NCI-H226 (cell line): ENCODE results near the gene GLTP.
"Not testable (repeated sequence)": the region's sequence is repeated elsewhere in the genome, so short reads cannot be mapped to it uniquely, and the experiment has no call there.

Experiments used
- DNase-seq: peaks from one replicate; pipeline ENCODE4 v3.0.0-alpha.2; 2015

GLTP gene, protein sequence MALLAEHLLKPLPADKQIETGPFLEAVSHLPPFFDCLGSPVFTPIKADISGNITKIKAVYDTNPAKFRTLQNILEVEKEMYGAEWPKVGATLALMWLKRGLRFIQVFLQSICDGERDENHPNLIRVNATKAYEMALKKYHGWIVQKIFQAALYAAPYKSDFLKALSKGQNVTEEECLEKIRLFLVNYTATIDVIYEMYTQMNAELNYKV

DNA sequence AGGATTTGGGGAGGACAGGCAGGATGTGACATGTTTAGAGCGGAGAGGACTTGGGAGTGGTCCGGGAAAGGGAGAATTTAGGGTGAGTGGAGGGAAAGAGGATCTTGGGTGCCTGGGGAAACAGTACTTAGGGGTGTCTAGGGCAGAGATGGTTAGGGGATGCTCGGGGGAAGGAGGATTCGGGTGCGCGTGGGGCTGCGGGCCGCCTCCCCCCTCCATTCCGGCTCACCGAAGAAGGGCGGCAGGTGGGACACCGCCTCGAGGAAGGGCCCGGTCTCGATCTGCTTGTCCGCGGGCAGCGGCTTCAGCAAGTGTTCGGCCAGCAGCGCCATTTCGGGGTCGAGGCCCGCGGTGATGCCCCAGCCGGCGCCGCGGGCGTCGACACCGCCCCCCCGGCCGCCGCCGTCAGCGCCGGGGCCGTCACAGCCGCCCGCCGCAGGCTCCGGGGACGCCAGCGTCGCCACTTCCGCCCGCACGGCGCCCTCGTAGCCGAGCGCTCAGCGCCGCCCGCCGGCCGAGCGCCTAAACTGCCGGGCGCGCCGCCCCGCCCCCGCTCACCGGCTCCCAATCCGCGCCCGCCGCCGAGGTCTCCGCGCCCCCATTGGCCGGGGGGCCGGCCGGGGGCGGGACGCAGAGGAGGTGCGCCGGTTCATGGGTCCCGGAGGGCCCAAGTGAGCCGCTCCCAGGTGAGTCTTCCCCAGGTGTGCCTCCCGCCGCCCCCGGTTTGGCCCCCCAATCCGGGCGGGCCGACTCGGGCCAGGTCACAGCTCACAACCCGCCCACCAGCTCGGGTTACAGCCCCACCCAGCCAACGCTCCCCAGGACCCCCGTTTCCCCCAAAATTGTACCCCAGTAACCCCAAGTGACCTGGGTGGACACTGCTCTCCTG, at the start of gene GLTP:
GLTP (minus strand) TSS at position 499 of the 889 bp plus-strand sequence; CDS start at position 332, 167 bp downstream.
- peak; percentile 72 for DNase-seq

DNA sequence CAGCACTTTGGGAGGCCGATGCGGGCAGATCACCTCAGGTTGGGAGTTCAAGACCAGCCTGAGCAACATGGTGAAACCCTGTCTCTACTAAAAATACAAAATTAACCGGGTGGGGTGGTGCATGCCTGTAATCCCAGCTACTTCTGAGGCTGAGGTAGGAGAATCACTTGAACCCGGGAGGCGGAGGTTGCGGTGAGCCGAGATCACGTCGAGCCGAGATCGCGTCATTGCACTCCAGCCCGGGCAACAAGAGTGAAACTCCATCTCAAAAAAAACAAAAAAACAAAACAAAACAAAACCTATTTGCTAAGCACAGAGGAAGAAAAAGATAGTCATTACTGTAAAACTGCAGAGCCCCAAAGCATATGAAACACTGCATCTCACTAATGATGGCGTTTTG, 49.0 kb upstream of the GLTP start:
- DNase-seq, result not testable (repeated sequence)

DNA sequence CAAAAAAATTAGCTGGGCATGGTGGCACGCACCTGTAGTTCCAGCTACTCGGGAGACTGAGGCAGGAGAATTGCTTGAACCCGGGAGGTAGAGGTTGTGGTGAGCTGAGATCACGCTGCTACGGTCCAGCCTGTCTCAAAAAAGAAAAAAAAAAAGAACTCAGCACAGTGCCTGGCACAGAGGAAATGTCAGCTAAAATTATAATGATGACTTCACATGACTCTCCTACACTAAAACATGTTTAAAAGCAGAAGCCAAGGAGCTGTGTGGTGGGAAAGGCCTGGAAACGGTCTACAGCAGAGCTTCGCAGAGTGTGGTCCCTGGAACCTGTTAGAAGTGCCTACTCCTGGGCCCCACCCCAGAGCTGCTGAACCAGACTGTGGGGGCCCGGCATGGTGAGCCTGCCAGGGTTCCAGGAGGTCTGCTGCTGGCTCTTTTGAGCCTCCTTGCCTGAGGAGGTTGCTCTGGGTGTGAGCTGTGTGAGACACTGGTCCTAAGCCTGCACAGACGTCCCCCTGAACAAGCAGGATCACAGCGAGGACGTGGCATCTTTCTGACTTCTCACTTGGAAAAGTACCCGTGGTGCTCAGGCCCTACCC, 47.8 kb upstream of the GLTP start:
- DNase-seq, result no peak

DNA sequence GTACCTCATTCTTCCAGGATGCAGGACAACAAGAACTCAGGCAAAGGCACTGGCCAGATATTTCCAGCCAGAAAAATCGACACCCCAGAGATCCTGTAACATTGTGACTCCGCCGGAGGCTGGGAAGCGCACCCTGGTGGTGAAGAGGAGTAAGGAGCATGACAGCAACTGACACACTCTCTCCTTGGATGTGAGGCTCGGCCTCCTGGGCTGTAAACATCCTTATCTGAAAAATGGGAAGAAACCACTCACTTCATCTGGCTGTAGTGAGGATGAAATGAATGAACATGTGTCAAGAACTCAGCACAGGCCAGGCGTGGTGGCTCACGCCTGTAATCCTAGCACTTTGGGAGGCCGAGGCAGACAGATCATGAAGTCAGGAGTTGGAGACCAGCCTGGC, 47.3 kb upstream of the GLTP start:
- no peak for DNase-seq

DNA sequence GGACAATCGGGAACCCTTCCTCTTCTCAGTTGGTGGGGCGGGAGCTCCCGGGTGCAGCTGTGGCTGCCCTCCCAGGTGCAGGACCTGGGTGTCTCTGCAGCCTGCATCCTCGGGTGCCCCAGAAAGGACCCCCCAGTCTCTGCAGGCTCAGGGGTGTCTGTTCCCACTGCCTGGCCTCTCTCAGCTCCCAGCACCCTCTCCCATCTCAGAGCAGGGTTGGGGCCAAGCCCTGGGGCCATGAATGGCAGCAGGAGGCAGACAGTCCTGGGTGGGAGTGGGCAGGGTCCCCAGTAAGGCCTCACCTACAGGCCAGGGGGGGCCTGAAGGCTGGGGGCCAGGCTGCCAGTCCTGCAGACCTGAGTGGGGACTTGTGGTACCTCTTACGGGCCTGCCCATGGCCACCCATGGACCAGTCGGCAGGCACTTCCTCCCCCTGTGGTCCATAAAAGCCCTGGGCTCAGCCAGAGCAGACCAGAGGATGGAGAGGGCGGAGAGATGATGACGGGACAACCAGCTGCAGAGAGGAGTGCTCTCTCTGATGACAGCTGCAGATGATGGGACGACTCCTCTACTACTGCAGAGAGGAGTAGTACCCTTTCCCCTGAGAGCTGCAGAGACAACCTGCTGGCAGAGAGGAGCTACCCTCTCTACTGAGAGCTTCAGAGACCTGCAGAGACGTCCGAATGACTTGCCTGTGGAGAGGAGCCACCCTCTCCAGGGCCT, 46.3 kb upstream of the GLTP start:
- DNase-seq, result no peak

DNA sequence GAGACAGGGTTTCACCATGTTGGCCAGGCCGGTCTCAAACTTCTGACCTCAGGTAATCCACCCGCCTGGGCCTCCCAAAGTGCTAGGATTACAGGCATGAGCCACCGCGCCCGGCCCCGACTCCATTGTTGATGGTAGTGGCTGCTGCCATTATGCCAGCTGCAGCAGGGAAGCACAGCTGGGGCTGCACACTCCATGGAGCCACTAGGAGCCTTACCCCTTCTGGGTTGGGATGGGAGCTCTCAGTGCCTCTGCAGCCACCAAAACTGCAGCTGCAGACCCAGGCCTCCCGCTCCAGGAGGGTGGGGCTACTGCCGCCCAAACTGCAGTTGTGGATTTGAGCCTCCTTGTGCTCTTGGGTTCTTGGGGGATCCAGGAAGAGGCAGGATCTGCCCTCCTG, 45.7 kb upstream of the GLTP start:
- DNase-seq, result no peak

DNA sequence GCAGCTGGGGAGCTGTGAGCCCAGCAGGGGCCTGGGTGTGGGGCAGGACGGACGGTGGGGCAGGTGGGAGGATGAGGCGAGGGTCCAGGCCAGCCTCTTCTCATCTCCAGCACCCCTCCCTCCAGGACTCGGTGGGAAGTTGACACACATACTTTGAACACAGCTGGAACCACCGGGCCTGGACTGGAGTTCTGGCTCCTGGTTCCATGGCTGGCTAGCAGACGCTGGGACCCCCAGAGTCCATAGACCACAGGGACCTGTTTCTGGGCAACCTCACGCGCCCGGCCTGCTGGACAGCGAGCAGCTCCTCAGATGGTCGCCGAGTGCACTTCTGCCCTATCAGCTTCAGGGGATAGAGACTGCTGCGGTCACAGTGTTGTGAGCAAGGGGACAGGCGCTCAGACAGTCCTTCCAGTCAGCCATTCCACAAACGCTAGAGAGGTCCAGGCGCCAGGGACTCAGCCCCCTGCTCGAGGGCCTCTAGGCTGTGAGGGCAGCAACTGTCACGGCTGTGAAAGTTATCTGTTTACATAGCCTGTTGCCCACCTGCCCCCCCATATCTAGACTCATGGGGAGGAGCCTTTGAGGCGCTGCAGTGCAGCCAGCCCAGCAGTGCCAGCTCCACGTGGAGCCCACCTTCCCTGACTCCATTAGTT, 45.0 kb upstream of the GLTP start:
- no peak for DNase-seq

DNA sequence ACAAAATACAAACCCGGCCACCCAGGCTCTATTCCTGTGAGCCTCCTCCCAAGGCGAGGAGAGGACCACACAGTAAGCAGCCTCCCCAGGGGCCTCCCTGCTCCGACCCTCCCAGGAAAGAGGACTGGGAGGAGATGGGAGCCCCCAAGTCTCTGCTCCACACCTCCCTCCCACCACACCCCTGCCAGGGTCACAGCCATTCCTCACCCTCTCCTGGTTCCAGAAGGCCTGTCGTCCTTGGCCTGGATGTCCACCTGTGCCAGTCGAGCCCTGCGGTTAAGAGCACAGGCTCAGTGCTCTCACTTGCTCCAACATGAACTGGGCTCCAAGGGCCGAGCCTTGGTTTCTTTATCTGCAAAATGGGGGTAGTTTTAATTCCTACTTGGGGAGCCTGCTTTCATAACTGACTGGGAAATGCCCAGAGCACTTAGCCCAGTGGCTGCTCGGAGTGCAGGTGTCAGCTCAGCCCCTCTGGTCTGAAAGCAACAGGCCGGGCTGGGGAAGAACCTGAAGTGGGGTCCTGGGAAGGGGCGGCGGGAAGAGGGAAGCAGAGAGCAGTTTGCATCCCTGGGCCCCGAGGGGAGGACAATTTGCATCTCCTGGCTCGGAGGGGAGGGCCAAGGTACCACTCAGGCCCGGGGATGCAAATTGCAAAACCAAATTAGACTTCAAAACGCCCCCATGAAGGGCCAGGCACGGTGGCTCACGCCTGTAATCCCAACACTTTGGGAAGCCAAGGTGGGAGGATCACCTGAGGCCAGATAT, 43.3 kb upstream of the GLTP start:
- no peak for DNase-seq

DNA sequence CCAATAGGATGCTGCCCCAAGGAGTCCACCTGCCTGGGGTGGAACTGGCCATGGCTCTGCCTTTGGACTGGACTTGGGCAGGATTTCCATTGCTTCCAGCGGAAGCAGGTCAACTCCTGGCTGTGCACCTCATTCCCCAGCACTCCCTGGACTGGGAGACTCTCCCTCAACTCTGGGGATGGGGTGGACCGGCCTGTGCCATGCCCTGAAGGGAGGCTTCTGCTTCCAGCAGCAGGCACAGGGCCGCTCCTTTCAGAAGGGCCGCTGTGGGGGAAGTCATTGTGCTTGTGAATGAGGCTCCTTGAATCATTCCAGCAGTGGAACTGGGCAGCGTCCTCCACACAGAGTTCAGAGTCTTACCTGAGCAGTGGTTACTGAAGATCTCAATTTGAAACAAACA, 42.7 kb upstream of the GLTP start:
- no peak for DNase-seq

DNA sequence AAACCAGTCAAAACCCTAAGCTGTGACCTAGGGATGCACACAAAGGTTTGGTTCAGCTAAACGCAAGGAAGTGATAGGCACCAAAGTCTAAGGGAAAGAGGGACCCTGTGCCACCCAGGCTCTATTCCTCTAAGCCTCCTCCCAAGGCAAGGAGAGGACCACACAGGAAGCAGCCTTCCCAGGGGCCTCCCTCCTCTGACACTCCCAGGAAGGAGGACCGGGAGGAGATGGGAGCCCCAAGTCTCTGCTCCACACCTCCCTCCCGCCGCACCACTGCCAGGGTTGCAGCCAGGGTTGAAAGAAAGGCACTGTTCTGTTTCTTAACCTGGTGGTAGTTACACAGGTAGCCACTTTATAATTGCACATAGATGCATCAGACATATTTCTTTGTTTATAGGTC, 41.6 kb upstream of the GLTP start:
- DNase-seq, result no peak

DNA sequence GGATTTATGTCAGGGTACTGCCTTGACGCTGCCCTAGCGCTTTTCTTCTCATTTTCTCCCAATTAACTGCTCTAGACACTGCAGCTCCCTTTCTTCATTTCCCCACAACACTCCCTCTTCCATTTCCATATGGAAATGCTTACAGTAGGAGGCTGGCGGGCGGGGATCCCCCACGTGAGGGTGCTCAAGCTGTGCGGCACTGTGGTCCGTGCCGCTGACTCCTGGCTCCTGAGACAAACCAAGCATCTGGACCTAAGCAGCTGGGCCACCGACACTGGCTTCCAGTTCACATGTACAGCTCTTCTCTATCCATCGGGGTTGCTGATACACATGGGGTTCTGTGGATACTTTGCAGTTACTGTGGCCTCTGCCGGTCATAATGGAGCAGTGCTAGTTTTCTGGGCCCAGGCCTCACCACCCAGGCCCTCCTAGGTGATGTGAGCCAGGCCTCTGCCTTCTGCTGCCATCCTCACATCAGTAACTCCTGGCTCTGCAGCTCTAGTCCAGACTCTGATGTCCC, 40.0 kb upstream of the GLTP start:
- DNase-seq, result no peak

DNA sequence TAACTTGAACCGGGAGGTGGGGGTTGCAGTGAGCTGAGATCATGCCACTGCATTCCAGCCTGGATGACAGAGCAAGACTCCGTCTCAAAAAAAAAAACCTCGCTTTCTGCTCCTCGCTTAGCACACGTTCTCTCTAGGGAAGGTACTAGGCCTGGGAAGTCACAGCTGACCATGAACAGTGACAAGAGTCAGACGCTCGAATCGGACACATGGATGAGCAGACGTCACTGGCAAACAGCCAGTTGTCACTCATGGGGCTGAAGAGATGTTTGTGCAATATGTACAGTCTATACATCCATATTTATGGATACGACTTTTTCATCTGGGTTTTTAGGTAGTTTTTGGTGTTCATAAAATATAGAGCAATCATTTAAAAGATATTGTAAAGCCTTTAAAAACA, 39.1 kb upstream of the GLTP start:
- DNase-seq, result no peak

DNA sequence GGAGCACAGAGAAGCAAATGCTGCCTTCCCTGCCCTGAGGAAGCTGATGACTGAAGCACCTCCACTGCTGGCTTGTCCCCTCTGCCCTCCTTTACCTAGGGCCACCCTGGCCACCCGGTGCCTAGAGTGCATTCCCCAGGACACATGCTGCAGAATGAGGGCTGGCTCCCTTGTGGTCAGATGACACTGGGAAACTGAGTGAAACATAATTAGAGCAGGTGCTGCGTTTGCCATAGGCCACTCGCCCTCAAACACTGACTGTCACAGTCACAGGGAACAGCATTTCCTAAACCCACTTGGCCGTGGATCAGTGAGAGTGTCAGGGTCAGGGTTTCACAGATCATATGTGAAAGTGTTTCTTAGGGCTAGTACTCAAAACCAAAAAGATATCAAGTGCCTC, 35.7 kb upstream of the GLTP start:
- no peak for DNase-seq

DNA sequence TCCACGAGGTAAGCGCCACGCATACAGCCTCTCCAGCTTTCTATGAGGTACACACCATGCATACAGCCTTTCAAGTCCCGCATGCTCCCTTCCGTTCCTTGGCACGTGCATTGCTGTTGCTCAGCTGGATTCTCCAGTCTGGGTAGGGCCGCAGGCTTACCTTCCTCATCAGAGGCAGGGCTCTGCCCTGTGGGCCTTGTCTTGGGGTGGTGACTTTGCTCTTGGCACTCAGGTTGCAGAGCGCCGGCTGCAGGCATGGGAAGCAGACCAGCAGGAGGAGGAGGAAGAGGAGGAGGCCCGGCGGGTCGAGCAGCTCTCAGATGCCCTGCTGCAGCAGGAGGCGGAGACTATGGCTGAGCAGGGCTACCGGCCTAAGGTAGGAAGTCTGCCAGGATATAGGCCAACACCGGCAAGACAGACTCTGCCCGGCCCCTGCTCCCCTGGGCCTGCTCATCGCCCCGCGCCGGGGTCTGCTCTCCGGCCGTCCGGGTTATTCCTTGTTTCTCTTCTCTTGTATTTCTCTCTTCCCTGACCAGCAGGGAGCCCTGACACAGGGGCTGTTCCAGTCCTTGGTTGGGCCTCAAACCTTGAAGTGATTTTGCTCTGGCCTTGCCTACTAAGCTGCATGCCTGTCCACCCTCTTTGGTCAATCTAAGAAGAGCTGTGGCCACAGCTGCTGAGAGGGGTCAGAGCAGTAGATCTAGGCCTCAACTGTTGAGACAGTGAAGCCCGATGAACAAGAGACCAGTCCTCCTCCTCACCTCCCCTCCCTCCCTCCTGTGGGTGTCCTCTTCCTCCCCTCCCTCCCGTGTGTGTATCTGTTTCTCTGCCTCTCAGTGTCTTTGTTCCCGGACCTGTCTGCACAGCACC, 35.1 kb upstream of the GLTP start:
- no peak for DNase-seq

DNA sequence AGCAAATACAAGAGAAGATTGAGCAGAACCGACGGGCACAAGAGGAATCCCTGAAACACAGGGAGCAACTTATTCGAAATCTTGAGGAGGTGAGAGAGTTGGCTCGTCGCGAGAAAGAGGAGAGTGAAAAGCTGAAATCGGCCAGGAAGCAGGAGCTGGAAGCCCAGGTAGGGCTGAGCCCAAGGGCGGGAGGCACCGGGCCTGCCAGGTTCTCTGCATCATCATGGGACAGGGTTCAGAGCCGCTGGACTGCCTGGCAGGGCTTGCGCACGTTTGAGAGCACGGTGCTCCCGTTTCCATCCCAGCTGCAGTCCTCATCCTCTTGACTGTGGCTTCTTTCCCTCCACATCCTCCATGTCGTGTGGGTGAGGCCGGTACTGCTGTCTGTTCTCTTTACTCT, 34.1 kb upstream of the GLTP start:
- DNase-seq, result no peak

DNA sequence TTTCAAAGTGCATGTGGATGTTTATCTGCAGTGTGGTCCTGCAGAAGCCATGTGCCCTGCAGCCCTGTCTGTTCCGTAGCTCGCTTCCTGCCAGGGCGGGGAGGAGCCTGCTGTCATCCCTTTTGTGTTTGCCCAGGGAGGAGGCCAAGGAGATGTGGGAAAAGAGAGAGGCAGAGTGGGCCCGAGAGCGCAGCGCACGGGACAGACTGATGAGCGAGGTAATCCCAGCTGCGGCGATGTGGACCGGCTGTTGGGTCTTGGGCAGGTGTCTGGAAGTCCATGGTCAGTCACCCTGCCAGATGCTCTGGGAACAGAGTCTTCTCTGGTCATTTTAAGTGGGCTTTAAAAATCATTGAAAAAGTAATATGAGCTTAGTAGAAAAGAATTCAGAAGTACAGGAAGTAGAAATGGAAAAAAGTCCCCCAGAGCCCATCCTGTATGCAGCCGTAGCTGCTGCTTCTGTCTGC, 32.5 kb upstream of the GLTP start:
- DNase-seq, result no peak

DNA sequence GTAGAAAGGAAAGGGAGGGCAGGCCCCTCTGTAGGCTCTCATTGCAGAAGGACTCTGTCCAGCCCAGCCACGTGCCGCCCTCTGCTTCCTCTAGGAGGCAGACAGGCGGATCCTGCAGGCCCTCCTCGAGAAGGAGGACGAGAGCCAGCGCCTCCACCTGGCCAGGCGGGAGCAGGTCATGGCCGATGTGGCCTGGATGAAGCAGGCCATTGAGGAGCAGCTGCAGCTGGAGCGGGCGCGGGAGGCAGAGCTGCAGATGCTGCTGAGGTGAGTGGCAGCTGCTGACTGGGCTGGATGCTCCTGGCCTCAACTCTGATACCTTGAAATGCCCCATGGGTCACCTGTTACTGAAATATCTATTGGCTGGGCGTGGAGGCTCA, 30.6 kb upstream of the GLTP start:
- no peak for DNase-seq

DNA sequence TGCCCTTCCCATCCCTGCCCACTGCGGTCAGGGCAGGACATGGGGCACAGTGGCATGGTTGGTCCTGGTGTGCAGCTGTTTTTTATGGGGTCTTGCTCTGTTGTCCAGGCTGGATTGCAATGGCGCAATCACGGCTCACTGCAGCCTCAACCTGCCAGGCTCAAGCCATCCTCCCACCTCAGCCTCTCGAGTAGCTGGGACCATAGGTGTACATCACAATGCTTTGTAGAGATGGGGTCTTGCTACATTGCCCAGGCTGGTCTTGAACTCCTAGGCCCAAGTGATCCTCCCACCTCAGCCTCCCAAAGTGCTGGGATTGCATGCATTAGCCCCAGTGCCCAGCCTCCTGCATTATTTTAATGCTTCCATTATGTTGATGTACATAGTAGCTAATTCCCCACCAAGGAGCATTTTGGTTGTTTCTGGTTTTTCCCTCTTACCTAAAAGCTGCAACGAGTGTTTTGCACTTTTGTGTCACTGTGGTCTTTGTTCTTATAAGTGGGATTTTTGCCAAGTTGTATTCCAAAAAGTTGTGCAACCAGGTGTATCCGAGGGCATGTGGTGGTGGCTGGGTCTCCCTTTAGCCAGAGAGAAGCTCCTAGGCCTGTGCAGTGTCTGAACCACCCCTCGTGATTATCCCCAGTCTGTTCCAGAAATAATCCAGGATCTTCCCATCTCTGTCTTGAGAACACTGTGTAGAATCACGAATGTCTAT, 30.1 kb upstream of the GLTP start:
- DNase-seq, result no peak

DNA sequence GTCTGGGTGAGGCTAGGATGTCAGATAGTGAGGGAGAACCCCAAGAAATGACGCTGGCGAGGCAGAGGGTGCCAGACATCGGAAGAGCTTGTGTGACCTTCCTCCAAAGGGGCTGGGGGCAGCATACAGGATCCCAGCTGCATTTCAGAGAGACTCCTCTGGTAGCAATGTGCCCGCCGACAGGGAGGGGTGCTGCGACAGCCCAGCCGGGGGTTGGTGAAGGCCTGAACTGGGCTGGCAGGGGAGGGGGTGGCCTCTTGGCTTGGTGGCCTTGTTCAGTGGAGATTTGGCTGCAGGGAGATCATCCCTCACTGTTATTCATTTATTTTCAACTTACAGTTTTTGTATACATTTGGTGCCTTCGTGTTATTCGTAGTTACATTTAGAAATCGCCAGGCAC, 25.0 kb upstream of the GLTP start:
- DNase-seq, result no peak

DNA sequence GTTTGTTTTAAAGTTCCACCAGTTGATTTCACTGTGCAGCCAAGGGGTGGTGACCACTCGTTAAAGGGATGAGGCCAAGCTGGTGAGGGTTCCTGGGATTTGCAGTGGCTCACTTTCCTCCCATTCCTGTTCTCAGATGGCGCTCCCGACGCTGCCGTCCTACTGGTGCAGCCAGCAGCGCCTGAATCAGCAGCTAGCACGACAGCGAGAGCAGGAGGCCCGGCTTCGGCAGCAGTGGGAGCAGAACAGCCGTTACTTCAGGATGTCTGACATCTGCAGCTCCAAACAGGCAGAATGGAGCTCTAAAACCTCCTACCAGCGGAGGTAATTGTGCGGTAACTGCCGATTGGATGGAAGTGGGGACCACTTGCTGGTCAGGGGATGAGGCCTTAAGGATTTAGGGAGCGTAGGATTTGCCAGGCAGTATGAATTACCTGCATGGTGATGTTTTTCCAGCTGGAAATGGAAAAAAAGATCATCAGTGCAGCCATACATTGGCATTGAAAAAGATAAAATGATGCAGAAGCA, 22.6 kb upstream of the GLTP start:
- no peak for DNase-seq
